ENCODE data around the gene SERP2.

Gene SERP2

GRCh38 chr13:44380404-44381165, 7.0 kb downstream of the SERP2 start:
- no peak overlapping the region for H3K4me3 ChIP-seq
- no peak overlapping the region for H3K4me2 ChIP-seq
- H4K20me1 ChIP-seq, result no peaks in the 10 kb centered on the region
- no peak overlapping the region for H3K9ac ChIP-seq
- no peaks in the 10 kb centered on the region for H3K36me3 ChIP-seq
- TF ChIP-seq Cebpa-rat (IDR thresholded peaks at IDR 0.05), result no peak
- H3K4me1 ChIP-seq, result peaks cover under 1 to 12% (median 2%) of the 10 kb centered on the region in 10 experiments; a peak in 15 of 20 replicates
- no peaks in the 10 kb centered on the region for H3K9me3 ChIP-seq (replicated peaks in 1 of 11)
- no peak overlapping the region for H3K27ac ChIP-seq
- H3K27me3 ChIP-seq, result no peaks in the 10 kb centered on the region

GRCh38 chr13:44382635-44383145, 9.1 kb downstream of the SERP2 start:
- Histone ChIP-seq H3K27me3 (peaks cover 0 to 5% (median 0%) of the 10 kb centered on the region in 11 experiments; a peak in 1 of 22 replicates), H3K4me3 (no peak overlapping the region), H3K36me3 (no peaks in the 10 kb centered on the region), H4K20me1 (no peaks in the 10 kb centered on the region), H3K4me2 (no peak overlapping the region), H3K9ac (no peak overlapping the region), H3K4me1 (peaks cover 6 to 24% (median 9%) of the 10 kb centered on the region in 10 experiments; a peak in 16 of 20 replicates), H3K27ac (no peak overlapping the region), H3K9me3 (replicated peaks in 1 of 11) (no peaks in the 10 kb centered on the region)
- TF ChIP-seq Cebpa-rat (IDR thresholded peaks at IDR 0.05), result no peak

GRCh38 chr13:44383945-44384344, 10.3 kb downstream of the SERP2 start:
- no peak overlapping the region for H3K4me3 ChIP-seq
- H3K9me3 ChIP-seq (replicated peaks in 1 of 11), result no peaks in the 10 kb centered on the region
- H3K36me3 ChIP-seq, result no peaks in the 10 kb centered on the region
- H3K9ac ChIP-seq, result no peak overlapping the region
- H4K20me1 ChIP-seq, result no peaks in the 10 kb centered on the region
- H3K4me2 ChIP-seq, result peak overlapping the region in 2 of 11 experiments; percentile 4 to 34; a peak in 2 of 22 replicates
- no peak for TF ChIP-seq Cebpa-rat (IDR thresholded peaks at IDR 0.05)
- peaks cover 0 to 5% (median 0%) of the 10 kb centered on the region in 11 experiments; a peak in 1 of 22 replicates for H3K27me3 ChIP-seq
- no peak overlapping the region for H3K27ac ChIP-seq
- peaks cover 6 to 28% (median 9%) of the 10 kb centered on the region in 10 experiments; a peak in 16 of 20 replicates for H3K4me1 ChIP-seq

GRCh38 chr13:44384778-44385177, 11.2 kb downstream of the SERP2 start:
- TF ChIP-seq Cebpa-rat (IDR thresholded peaks at IDR 0.05), result no peak
- no peak overlapping the region for H3K9ac ChIP-seq
- peaks cover 0 to 5% (median 0%) of the 10 kb centered on the region in 11 experiments; a peak in 1 of 22 replicates for H3K27me3 ChIP-seq
- no peaks in the 10 kb centered on the region for H3K9me3 ChIP-seq (replicated peaks in 1 of 11)
- peaks cover 6 to 37% (median 9%) of the 10 kb centered on the region in 10 experiments; a peak in 16 of 20 replicates for H3K4me1 ChIP-seq
- no peaks in the 10 kb centered on the region for H3K36me3 ChIP-seq
- H3K27ac ChIP-seq, result no peak overlapping the region
- no peak overlapping the region for H3K4me2 ChIP-seq
- H4K20me1 ChIP-seq, result no peaks in the 10 kb centered on the region
- H3K4me3 ChIP-seq, result no peak overlapping the region

- no peak for TF ChIP-seq Cebpa-rat (IDR thresholded peaks at IDR 0.05)
- peak overlapping the region in 8 of 11 experiments; percentile 10 to 56 (median 36); a peak in 11 of 22 replicates for H3K4me2 ChIP-seq
These were observed 11.8 kb downstream of the SERP2 start for GRCh38 chr13:44385401-44385800.

GRCh38 chr13:44385847-44386246, 12.2 kb downstream of the SERP2 start:
- peaks cover 6 to 38% (median 9%) of the 10 kb centered on the region in 10 experiments; a peak in 16 of 20 replicates for H3K4me1 ChIP-seq
- no peak overlapping the region for H3K27ac ChIP-seq
- H3K4me2 ChIP-seq, result peak overlapping the region in 8 of 11 experiments; percentile 10 to 56 (median 36); a peak in 12 of 22 replicates
- TF ChIP-seq Cebpa-rat (IDR thresholded peaks at IDR 0.05), result no peak
- peaks cover 0 to 5% (median 0%) of the 10 kb centered on the region in 11 experiments; a peak in 1 of 22 replicates for H3K27me3 ChIP-seq
- no peak overlapping the region for H3K4me3 ChIP-seq
- H3K36me3 ChIP-seq, result no peaks in the 10 kb centered on the region
- no peaks in the 10 kb centered on the region for H3K9me3 ChIP-seq (replicated peaks in 1 of 11)
- H4K20me1 ChIP-seq, result no peaks in the 10 kb centered on the region
- H3K9ac ChIP-seq, result no peak overlapping the region

More at GRCh38 chr13:44385401-44385800, 11.8 kb downstream of the SERP2 start:
- Histone ChIP-seq H3K4me3 (no peak overlapping the region), H3K27me3 (peaks cover 0 to 5% (median 0%) of the 10 kb centered on the region in 11 experiments; a peak in 1 of 22 replicates), H3K9me3 (replicated peaks in 1 of 11) (no peaks in the 10 kb centered on the region), H3K36me3 (no peaks in the 10 kb centered on the region), H4K20me1 (no peaks in the 10 kb centered on the region), H3K27ac (no peak overlapping the region), H3K9ac (no peak overlapping the region), H3K4me1 (peaks cover 6 to 38% (median 9%) of the 10 kb centered on the region in 10 experiments; a peak in 16 of 20 replicates)

- H4K20me1 ChIP-seq, result no peaks in the 10 kb centered on the region
- no peak overlapping the region for H3K4me3 ChIP-seq
- H3K9ac ChIP-seq, result no peak overlapping the region
- no peaks in the 10 kb centered on the region for H3K9me3 ChIP-seq (replicated peaks in 1 of 11)
- H3K27me3 ChIP-seq, result peaks cover 0 to 5% (median 0%) of the 10 kb centered on the region in 11 experiments; a peak in 1 of 22 replicates
- H3K4me2 ChIP-seq, result no peak overlapping the region
- no peak for TF ChIP-seq Cebpa-rat (IDR thresholded peaks at IDR 0.05)
- H3K4me1 ChIP-seq, result peaks cover 6 to 38% (median 9%) of the 10 kb centered on the region in 10 experiments; a peak in 16 of 20 replicates
- no peaks in the 10 kb centered on the region for H3K36me3 ChIP-seq
- H3K27ac ChIP-seq, result no peak overlapping the region
These were observed 13.4 kb downstream of the SERP2 start for GRCh38 chr13:44386913-44387556.

GRCh38 chr13:44388427-44389059, 14.9 kb downstream of the SERP2 start:
- no peaks in the 10 kb centered on the region for H3K36me3 ChIP-seq
- H3K27me3 ChIP-seq, result peaks cover 0 to 5% (median 0%) of the 10 kb centered on the region in 11 experiments; a peak in 1 of 22 replicates
- TF ChIP-seq Cebpa-rat (IDR thresholded peaks at IDR 0.05), result no peak
- no peak overlapping the region for H3K9ac ChIP-seq
- H3K9me3 ChIP-seq (replicated peaks in 1 of 11), result no peaks in the 10 kb centered on the region
- H3K27ac ChIP-seq, result no peak overlapping the region
- peak overlapping the region in 3 of 11 experiments; percentile 4 to 56 (median 41); a peak in 4 of 22 replicates for H3K4me2 ChIP-seq
- peaks cover 6 to 38% (median 9%) of the 10 kb centered on the region in 10 experiments; a peak in 16 of 20 replicates for H3K4me1 ChIP-seq
- H4K20me1 ChIP-seq, result no peaks in the 10 kb centered on the region
- no peak overlapping the region for H3K4me3 ChIP-seq

Data from BLaER1 treated with 17β-estradiol and CSF1 and Interleukin-3, amounts not matched to agents 10 nM and 100 nM (cell line).